Thoracic aorta (tissue), 2 donors: ENCODE data around the gene ENTPD5. TPM values are rescaled to one million over a fixed set of nuclear protein-coding genes. Genes with fewer than 3 reads are reported as not detected.
A peak's percentile ranks its signal among the peaks of the same experiment; 100 is the strongest.

Experiments
- ATAC-seq: fragments of 150-250 bp; one replicate; pipeline ENCODE4 v1.8.0; 2017; ENCODE audit warnings: low read depth; ENCODE audit not compliant: insufficient number of reproducible peaks, low FRiP score
- DNase-seq: peaks from one replicate; pipeline ENCODE4 v3.0.0-alpha.2; 2020; ENCODE audit warnings: low spot score
- H3K27ac ChIP-seq, 2 donors: fragments of 200-600 bp; sonication (generic); 1 replicate in 1 of 2; 2 replicates in 1 of 2; pipeline ENCODE4 v1.5.1; 2016; ENCODE audit warnings: mild to moderate bottlenecking in 2 of 2, moderate library complexity in 2 of 2
- H3K27me3 ChIP-seq: fragments of 200-600 bp; sonication (generic); replicated peaks from 2 replicates; pipeline ENCODE4 v1.6.0; 2016; ENCODE audit warnings: mild to moderate bottlenecking; ENCODE audit not compliant: insufficient read depth
- H3K36me3 ChIP-seq: fragments of 200-600 bp; sonication (generic); one replicate; pipeline ENCODE4 v1.5.1; 2016
- H3K4me1 ChIP-seq, 2 donors: fragments of 200-600 bp; sonication (generic); 1 replicate in 1 of 2; 2 replicates in 1 of 2; pipeline versions ENCODE4 v1.5.1 to v1.6.0; 2016; ENCODE audit warnings: low read depth in 2 of 2, mild to moderate bottlenecking in 1 of 2; ENCODE audit not compliant: control insufficient read depth in 1 of 2
- H3K4me3 ChIP-seq: fragments of 200-600 bp; sonication (generic); 2 replicates; pipeline ENCODE4 v1.5.1; 2016; ENCODE audit warnings: mild to moderate bottlenecking
- H3K9me3 ChIP-seq: fragments of 200-600 bp; sonication (generic); 2 replicates; pipeline ENCODE4 v1.5.1; 2016
- CTCF ChIP-seq: fragments of 200-600 bp; sonication (generic); IDR thresholded peaks from one replicate; pipeline ENCODE4 v1.5.1; 2019; ENCODE audit warnings: antibody characterized with exemption
- total RNA-seq, 2 donors: library from RNA; depleted of rRNA; stranded (reverse); fragments of >200 nt; gene quantifications; one replicate each; pipeline versions ENCODE4 v1.1.0 to v1.2.3, GENCODE V29; 2016

Gene ENTPD5
- 10 to 100 TPM in 1 of 2 donors, 1 to 10 TPM in 1; 9.8 to 17.5 TPM for total RNA-seq

GRCh38 chr14:74018586-74019407, at the start of gene ENTPD5, which contains the start of gene BBOF1:
TSS of gene ENTPD5 (minus strand) at chr14:74019288. CDS start at chr14:73988102, 31,186 bp downstream.
TSS of gene BBOF1 (plus strand) at chr14:74019349. CDS start at chr14:74019479, 130 bp downstream.
- H3K4me1 ChIP-seq: peaks cover 8 to 16% of the 10 kb centered on the region in 2 donors
- H3K27me3 ChIP-seq: no peaks in the 10 kb centered on the region
- H3K27ac ChIP-seq: peak within 1 kb of the TSS; percentile 93 to 98
- peak within 1 kb of the TSS; percentile 99 for H3K4me3 ChIP-seq
- peak; percentile 94 for ATAC-seq
- H3K36me3 ChIP-seq: no peaks in the 10 kb centered on the region
- TF ChIP-seq CTCF: no peak
- peak; percentile 40 for DNase-seq
- no peaks in the 10 kb centered on the region for H3K9me3 ChIP-seq

- Histone ChIP-seq H3K36me3 (peaks cover 67% of the 10 kb centered on the region), H3K4me1 (no peaks in the 10 kb centered on the region), H3K27me3 (no peaks in the 10 kb centered on the region), H3K27ac (no peak overlapping the region), H3K9me3 (no peaks in the 10 kb centered on the region), H3K4me3 (no peak overlapping the region)
- no peak for DNase-seq
- no peak for TF ChIP-seq CTCF
- no peak for ATAC-seq
Measured at GRCh38 chr14:74065746-74066575, 46.9 kb upstream of the ENTPD5 start.

- H3K27ac ChIP-seq: no peak overlapping the region
- H3K9me3 ChIP-seq: no peaks in the 10 kb centered on the region
- ATAC-seq (no peak), DNase-seq (no peak)
- H3K4me3 ChIP-seq: no peak overlapping the region
- peaks cover 69% of the 10 kb centered on the region for H3K36me3 ChIP-seq
- no peaks in the 10 kb centered on the region for H3K4me1 ChIP-seq
- H3K27me3 ChIP-seq: no peaks in the 10 kb centered on the region
- no peak for TF ChIP-seq CTCF
Measured at GRCh38 chr14:74064883-74065282, 45.8 kb upstream of the ENTPD5 start.

- ATAC-seq (no peak), DNase-seq (no peak)
- Histone ChIP-seq H3K27ac (no peak overlapping the region), H3K4me1 (no peaks in the 10 kb centered on the region), H3K9me3 (no peaks in the 10 kb centered on the region), H3K36me3 (peaks cover 67% of the 10 kb centered on the region), H3K4me3 (no peak overlapping the region), H3K27me3 (no peaks in the 10 kb centered on the region)
- no peak for TF ChIP-seq CTCF
Measured at GRCh38 chr14:74064426-74064825, 45.3 kb upstream of the ENTPD5 start.

GRCh38 chr14:74062809-74063150, 43.7 kb upstream of the ENTPD5 start:
- Histone ChIP-seq H3K4me1 (no peaks in the 10 kb centered on the region), H3K27me3 (no peaks in the 10 kb centered on the region), H3K27ac (no peak overlapping the region), H3K4me3 (no peak overlapping the region), H3K36me3 (peaks cover 61% of the 10 kb centered on the region), H3K9me3 (no peaks in the 10 kb centered on the region)
- TF ChIP-seq CTCF: no peak
- ATAC-seq (no peak), DNase-seq (no peak)
